Uterus (tissue), 2 donors: ENCODE data around the gene PEX5L.

ENCODE experiments used
- POLR2A ChIP-seq, 2 donors: fragments of 450-650 bp; IDR thresholded peaks; one replicate each; pipeline ENCODE4 v1.6.1; 2016; ENCODE audit warnings: antibody characterized with exemption in 2 of 2, mild to moderate bottlenecking in 1 of 2, moderate library complexity in 1 of 2
- TF ChIP-seq, protein P1 (sequence below), 4 experiments: fragments of 200-600 bp in 2 of 4; fragments of 450-650 bp in 2 of 4; sonication (generic) in 2 of 4; IDR thresholded peaks; one replicate each; pipeline ENCODE4 v1.5.1; 2016 to 2019; ENCODE audit warnings: antibody characterized with exemption in 4 of 4, mild to moderate bottlenecking in 2 of 4, moderate library complexity in 1 of 4

DNA sequence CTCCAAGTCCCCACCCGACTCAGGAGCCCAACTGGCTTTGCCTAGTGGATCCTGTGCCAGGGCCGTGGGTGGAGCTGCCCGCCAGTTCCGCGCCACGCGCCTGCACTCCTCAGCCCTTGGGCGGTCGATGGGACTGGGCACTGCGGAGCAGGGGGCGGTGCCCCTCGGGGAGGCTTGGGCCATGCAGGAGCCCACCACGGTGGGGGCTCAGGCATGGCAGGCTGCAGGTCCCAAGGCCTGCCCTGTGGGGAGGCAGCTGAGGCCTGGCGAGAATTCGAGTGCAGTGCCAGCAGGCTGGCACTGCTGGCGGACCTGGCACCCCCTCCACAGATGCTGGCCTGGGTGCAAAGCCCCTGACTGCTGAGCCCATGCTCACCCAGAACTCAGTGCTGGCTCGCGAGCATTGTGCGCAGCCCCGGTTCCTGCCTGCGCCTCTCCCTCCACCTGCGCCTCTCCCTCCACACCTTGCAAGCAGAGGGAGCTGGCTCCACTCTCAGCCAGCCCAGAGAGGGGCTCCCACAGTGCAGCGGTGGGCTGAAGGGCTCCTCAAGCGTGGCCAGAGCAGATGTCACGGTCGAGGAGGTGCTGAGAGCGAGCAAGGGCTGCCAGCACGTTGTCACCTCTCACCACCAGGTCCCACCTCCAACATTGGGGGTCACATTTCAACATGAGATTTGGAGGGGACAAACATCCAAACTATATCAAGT, 261.2 kb downstream of the PEX5L start:
- TF ChIP-seq, protein P1, sequence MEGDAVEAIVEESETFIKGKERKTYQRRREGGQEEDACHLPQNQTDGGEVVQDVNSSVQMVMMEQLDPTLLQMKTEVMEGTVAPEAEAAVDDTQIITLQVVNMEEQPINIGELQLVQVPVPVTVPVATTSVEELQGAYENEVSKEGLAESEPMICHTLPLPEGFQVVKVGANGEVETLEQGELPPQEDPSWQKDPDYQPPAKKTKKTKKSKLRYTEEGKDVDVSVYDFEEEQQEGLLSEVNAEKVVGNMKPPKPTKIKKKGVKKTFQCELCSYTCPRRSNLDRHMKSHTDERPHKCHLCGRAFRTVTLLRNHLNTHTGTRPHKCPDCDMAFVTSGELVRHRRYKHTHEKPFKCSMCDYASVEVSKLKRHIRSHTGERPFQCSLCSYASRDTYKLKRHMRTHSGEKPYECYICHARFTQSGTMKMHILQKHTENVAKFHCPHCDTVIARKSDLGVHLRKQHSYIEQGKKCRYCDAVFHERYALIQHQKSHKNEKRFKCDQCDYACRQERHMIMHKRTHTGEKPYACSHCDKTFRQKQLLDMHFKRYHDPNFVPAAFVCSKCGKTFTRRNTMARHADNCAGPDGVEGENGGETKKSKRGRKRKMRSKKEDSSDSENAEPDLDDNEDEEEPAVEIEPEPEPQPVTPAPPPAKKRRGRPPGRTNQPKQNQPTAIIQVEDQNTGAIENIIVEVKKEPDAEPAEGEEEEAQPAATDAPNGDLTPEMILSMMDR (IDR thresholded peaks at IDR 0.05), result no peak
- TF ChIP-seq POLR2A (IDR thresholded peaks at IDR 0.05), result no peak
